Mammary epithelial cell (primary cell): ENCODE results near the gene CFAP20.

Experiments
- CTCF ChIP-seq, 2 donors: IDR thresholded peaks in 1 of 2; conservative IDR thresholded peaks in 1 of 2; 2 replicates each; pipeline ENCODE4 v1.5.1; 2011 to 2012; ENCODE audit warnings: inconsistent platforms in 2 of 2, low read length in 2 of 2, mild to moderate bottlenecking in 2 of 2, control low read depth in 1 of 2, low read depth in 1 of 2; ENCODE audit not compliant: insufficient read depth in 1 of 2; ENCODE audit errors: extremely low read depth in 1 of 2
- EZH2 ChIP-seq: IDR thresholded peaks from 2 replicates; pipeline ENCODE4 v1.6.1; 2012; ENCODE audit warnings: low read length, inconsistent platforms, borderline replicate concordance

GRCh38 chr16:58126451-58126961, 2.7 kb downstream of the CFAP20 start:
- TF ChIP-seq CTCF (conservative IDR thresholded peaks at IDR 0.05 in 1 of 2, IDR thresholded peaks at IDR 0.05 in 1 of 2; ENCODE audit: extremely low read depth in 1 of 2, insufficient read depth in 1 of 2, low read depth in 1 of 2, low read length in 2 of 2) (no peak), EZH2 (no peak)
